ENCODE measurements around the gene ABR.
"Not testable (repeated sequence)": the region's sequence is repeated elsewhere in the genome, so short reads cannot be mapped to it uniquely, and the experiment has no call there.

The ABR gene

DNA sequence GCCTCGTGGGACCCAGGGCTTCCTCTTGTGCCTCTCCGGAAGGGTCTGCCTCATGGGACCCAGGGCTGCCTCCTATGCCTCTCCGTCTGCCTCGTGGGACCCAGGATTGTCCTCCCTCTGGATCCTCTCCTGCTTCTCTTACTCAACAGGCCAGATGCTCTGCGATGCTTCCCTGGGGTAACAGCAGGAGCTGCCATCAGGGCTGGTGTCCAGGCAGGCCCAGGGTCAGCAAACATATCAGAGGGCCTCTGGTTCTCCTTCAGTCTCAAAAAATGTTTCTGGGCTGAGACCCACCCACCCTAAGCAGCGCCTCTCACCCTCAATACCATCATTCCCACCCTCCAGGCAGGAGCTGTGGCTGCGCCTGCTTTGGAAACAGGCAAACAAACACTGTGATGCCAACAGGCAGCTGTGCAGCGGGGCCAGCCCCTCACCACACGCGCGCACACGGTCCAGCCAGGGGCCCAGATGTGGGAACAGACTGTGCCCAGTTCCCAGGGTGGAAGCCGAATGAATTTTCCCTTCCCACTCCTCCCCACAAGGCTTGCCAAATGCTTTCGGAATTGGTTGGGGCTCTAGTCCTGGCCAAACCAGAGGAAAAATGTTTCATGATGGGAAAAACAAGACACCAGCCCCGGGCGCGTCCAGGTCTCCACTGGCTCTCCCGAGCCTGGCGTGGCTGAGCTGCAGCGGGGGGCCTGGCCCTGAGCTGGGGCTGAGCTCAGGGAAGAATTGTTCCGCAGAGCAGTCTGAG lies 171.6 kb downstream of the ABR start:
- no peak for DNase-seq (ENCODE audit: low read depth)

- DNase-seq (ENCODE audit: low read depth) = no peak
These were observed 172.3 kb downstream of the ABR start for GRCh38 chr17:1007310-1008007.

DNA sequence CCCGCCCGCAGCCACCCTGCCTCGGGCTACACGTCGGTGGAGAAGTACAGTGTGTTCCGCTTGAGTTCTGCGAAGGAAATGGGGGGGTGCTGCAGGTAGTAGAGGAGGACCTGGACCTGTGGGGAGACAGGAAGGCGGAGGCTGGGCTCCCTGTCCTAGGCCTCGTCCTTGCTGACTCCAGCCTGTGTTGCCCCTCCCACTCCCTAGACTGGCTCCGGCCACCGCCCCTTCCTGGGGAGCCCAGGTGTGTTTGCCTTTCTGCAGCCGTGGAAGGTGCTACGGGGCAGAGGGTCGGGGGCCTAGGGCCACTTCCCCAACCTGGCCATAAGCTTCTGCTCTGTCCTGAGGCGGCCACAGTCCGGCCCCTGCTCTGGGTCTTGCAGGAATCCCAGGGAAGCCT lies 173.7 kb downstream of the ABR start:
- no peak for DNase-seq (ENCODE audit: low read depth)

DNA sequence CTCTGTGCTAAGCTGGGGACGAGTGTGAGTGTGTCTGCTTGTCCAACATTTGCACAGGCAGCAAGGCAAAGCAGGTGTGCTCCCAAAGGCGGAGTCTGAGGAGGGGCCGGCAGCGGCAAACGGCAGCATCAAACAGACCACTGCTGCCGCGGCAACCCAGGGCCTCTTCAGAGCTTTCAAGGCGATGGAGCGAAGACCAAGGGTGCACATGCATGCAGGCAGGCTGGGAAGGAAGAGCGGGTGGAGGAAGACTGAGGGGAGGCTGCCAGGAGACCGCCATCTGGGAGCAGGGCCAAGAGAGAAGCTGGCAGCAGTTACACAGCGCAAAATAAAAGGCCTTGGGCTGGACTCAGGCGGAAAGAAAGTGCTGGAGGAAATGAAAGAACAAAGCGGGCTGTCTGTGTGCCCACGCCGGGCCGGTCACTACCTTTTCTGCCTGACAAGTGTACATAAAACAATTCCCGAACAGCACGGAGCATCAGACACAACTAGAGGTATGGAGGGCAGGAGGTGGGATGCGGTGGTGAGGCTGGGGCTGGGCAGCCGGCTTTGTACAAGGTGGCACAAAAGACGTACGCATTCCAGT lies 174.3 kb downstream of the ABR start:
- DNase-seq (ENCODE audit: low read depth) = peak; percentile 41

- DNase-seq (ENCODE audit: low read depth) = no peak
These were observed 174.9 kb downstream of the ABR start for GRCh38 chr17:1004769-1005295.

- DNase-seq (ENCODE audit: low read depth) = no peak
These were observed 175.6 kb downstream of the ABR start for GRCh38 chr17:1003972-1004768.

DNA sequence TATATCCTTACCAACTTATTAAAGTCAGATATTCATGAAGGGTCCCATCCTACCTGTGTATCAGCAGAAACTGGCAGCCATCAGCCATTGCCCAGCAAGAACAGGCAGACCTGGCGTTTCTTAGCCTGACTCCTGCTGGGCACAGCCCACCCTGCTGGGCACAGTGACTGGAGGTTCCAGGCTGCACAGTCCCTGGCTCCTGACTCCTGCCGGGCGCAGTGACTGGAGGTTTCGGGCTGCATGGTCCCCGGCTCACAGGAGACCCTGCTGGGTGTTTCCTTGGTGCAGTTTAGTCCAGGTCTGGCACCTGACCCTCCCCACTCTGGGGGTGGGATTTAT lies 176.2 kb downstream of the ABR start:
- DNase-seq (ENCODE audit: low read depth) = no peak

DNA sequence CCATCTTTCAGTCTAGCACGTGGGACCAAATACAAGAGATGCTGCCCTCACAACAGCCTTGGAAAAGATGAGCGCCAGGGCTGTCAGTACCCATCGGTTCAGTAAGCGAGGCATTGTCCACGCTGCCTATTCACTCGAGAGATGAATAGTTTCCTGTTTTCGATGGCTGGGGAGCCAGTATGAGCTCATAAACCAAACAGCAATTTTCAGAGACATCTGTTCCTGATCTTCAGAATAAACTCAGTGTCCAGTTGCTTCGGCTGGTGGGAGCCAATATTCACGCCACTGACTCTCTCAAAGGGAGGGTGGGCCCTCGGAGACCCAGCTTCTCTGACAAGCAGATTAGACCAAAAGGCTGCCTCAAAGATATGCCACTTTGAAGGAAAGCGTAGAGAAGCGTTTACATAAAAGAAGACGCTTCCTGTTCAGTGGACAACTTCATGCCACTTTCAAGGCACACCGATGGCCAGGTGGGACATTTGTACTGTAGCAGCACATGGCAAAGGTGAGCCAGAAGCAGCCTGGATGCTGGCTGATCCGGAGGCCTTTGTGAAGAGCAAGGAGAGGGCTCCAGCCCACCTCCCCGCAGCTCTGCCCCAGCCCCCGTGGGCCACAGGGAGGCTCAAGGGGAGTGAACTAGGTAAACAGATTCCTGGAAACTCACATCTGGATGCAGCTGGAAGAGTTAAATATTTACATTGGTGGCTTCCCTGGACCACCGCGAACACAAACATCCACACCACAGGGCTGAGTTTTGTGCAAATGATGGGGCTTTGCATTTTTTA lies 176.8 kb downstream of the ABR start:
- DNase-seq (ENCODE audit: low read depth) = peak; percentile 53

- DNase-seq (ENCODE audit: low read depth) = no peak
These were observed 177.4 kb downstream of the ABR start for GRCh38 chr17:1002412-1002753.

GRCh38 chr17:1001640-1002411 lies 178.0 kb downstream of the ABR start:
- peak; percentile 48 for DNase-seq (ENCODE audit: low read depth)

GRCh38 chr17:1000597-1001461 lies 179.0 kb downstream of the ABR start:
- DNase-seq (ENCODE audit: low read depth) = peak; percentile 62

GRCh38 chr17:998111-998510 lies 181.7 kb downstream of the ABR start:
- no peak for DNase-seq (ENCODE audit: low read depth)

DNA sequence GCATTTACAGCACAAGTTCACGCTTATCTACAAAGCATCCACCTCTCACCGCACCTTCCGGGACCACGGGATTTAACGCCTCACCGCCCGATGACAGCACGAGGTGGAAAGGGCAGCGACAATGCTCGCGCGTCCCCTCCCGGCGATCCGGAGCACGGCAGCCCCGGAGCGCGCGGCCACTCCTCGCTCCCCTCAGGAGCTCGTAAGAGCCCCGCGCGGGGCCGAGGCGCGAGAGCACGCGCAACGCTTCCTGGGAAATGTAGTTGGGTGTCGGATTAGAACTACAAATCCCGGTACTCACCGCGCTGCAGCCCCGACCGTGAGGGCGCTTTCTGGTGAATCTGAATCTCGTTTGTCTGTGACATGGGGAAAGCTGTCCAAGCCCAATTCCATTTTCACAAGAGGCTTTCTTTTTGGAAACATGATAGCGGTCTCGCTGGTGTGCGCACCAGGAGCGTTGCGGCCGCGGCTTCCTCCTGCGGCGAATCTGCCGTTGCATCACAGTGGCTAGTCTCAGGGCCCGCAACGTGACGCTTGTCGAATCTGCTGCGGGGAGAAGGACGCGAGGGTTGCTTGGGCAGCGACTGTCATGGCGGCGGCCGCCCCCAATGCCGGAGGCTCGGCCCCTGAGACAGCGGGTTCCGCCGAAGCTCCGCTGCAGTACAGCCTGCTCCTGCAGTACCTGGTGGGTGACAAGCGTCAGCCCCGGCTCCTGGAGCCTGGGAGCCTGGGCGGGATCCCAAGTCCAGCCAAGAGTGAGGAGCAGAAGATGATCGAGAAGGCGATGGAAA lies 183.0 kb downstream of the ABR start, which contains the start of gene TIMM22:
TSS of gene TIMM22 (plus strand) at position 576 of the 791 bp plus-strand sequence. CDS start at position 590, 14 bp downstream.
- peak; percentile 96 for DNase-seq (ENCODE audit: low read depth)

- DNase-seq (ENCODE audit: low read depth) = not testable (repeated sequence)
These were observed 184.5 kb downstream of the ABR start for GRCh38 chr17:995324-995723.

- no peak for DNase-seq (ENCODE audit: low read depth)
These were observed 186.8 kb downstream of the ABR start for GRCh38 chr17:992933-993332.

DNA sequence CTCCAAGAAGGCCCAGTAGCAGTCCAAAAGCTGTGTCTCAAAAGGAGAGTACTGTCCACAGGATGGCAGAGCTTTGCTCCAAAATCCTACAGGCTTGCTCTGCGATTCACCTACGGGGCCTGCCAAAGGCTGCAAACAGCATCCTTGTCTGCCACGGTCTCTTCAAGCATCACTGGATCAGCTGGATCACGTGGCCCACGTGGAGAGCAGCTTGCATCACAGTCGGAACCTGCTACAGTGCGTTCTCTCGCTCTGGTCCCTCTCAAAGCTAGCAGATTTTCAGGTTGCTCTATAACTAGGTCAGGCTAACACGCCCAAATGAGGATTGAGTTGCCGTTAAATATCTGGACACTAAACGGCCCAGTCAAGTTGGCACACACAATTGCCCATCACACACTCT lies 191.2 kb downstream of the ABR start:
- DNase-seq (ENCODE audit: low read depth) = no peak

- DNase-seq (ENCODE audit: low read depth) = no peak
These were observed 191.8 kb downstream of the ABR start for GRCh38 chr17:987931-988330.

GRCh38 chr17:986322-986929 lies 193.4 kb downstream of the ABR start:
- no peak for DNase-seq (ENCODE audit: low read depth)
